Activated CD8-positive, alpha-beta memory T cell treated with anti-CD3 and anti-CD28 coated beads, Interleukin-2, amount 50 U/mL, for 4 hours (primary cell): ENCODE results near the gene PNMA8B.

ENCODE experiments used
- DNase-seq: peaks from one replicate; pipeline ENCODE4 v3.0.0-alpha.2; 2020

The PNMA8B gene

GRCh38 chr19:46451352-46451751 lies 44.3 kb downstream of the PNMA8B start:
- DNase-seq: no peak

- no peak for DNase-seq
These were observed 44.9 kb downstream of the PNMA8B start for GRCh38 chr19:46450737-46451136.

GRCh38 chr19:46449228-46449627 lies 46.4 kb downstream of the PNMA8B start:
- DNase-seq: no peak

- no peak for DNase-seq
These were observed 47.1 kb downstream of the PNMA8B start for GRCh38 chr19:46448601-46449000.

GRCh38 chr19:46447824-46448223 lies 47.8 kb downstream of the PNMA8B start:
- no peak for DNase-seq

- no peak for DNase-seq
These were observed 48.7 kb downstream of the PNMA8B start for GRCh38 chr19:46447006-46447405.

- no peak for DNase-seq
These were observed 49.6 kb downstream of the PNMA8B start for GRCh38 chr19:46446021-46446420.

- no peak for DNase-seq
These were observed 52.7 kb downstream of the PNMA8B start for GRCh38 chr19:46442808-46443450.

- DNase-seq: no peak
These were observed 53.8 kb downstream of the PNMA8B start for GRCh38 chr19:46441866-46442265.
